Kidney epithelial cell (primary cell): ENCODE data around the gene FRRS1. TPM values are rescaled to one million over a fixed set of nuclear protein-coding genes. Genes with fewer than 3 reads are reported as not detected.

ENCODE experiments used
- DNase-seq: peaks from one replicate; pipeline ENCODE4 v3.0.0-alpha.2; 2010; ENCODE audit warnings: low read depth
- H3K27me3 ChIP-seq: 2 replicates; pipeline ENCODE4 v1.6.0; 2011; ENCODE audit warnings: low read length; ENCODE audit not compliant: control insufficient read depth, insufficient read depth
- H3K36me3 ChIP-seq: 2 replicates; pipeline ENCODE4 v1.5.1; 2011; ENCODE audit warnings: low read length; ENCODE audit not compliant: control insufficient read depth, insufficient read depth
- H3K4me3 ChIP-seq: 2 replicates; pipeline ENCODE4 v1.5.1; 2011; ENCODE audit warnings: low read depth, mild to moderate bottlenecking, control low read depth, low read length
- total RNA-seq: library from RNA; depleted of rRNA; stranded (reverse); fragments of >200 nt; gene quantifications from 2 replicates; pipeline ENCODE4 v1.2.3, GENCODE V29; 2015
- TF ChIP-seq, protein P1 (sequence below): IDR thresholded peaks from 2 replicates; pipeline ENCODE4 v1.5.1; 2011; ENCODE audit warnings: mild to moderate bottlenecking, moderate library complexity, low read length, control low read depth, inconsistent platforms; ENCODE audit not compliant: insufficient read depth, poor library complexity, severe bottlenecking

The FRRS1 gene
- total RNA-seq, 1 donor from 2014 or later = 2.7 TPM

DNA sequence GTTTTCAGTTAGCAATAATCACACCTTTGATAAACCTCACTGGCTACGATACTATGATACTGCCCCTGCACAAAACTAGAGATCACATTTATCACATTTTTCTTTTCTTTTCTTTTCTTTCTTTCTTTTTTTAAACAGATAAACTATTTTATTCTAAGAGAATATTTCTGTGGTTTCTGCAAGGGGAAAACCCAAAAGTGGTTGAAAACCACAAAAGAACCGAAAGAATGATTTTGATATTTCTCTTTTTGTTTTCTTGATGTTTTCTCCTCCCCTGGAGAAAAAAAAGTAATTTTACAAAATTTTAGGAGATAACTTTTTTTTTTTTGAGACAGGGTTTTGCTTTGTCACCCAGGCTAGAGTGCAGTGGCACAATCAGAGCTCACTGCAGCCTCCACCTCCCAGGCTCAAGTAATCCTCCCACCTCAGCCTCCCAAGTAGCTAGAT, 18.4 kb upstream of the FRRS1 start:
- DNase-seq = no peak
- Histone ChIP-seq H3K27me3 (no peaks in the 10 kb centered on the region), H3K4me3 (no peak overlapping the region), H3K36me3 (no peaks in the 10 kb centered on the region)
- TF ChIP-seq, protein P1, sequence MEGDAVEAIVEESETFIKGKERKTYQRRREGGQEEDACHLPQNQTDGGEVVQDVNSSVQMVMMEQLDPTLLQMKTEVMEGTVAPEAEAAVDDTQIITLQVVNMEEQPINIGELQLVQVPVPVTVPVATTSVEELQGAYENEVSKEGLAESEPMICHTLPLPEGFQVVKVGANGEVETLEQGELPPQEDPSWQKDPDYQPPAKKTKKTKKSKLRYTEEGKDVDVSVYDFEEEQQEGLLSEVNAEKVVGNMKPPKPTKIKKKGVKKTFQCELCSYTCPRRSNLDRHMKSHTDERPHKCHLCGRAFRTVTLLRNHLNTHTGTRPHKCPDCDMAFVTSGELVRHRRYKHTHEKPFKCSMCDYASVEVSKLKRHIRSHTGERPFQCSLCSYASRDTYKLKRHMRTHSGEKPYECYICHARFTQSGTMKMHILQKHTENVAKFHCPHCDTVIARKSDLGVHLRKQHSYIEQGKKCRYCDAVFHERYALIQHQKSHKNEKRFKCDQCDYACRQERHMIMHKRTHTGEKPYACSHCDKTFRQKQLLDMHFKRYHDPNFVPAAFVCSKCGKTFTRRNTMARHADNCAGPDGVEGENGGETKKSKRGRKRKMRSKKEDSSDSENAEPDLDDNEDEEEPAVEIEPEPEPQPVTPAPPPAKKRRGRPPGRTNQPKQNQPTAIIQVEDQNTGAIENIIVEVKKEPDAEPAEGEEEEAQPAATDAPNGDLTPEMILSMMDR = no peak

DNA sequence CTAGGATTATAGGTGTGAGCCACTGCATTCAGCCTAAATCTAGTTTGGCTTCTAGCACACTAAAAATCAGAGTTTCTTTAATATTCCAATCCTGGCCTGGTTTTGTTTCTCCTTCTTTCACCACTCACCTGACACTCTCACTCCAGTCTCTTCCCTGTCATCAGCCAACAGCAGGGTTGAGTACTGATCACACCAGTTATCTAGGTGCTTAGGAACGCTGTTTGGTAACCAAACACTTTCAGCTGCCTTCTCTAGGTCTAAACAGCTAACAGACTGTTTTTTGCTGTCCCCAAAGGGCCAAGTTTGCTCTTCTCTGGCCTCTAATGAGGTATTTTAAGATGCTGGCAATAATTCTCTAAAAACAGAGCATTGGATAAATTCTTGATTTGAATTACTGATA, 17.7 kb upstream of the FRRS1 start:
- Histone ChIP-seq H3K4me3 (no peak overlapping the region), H3K27me3 (no peaks in the 10 kb centered on the region), H3K36me3 (no peaks in the 10 kb centered on the region)
- TF ChIP-seq, protein P1 = no peak
- no peak for DNase-seq

DNA sequence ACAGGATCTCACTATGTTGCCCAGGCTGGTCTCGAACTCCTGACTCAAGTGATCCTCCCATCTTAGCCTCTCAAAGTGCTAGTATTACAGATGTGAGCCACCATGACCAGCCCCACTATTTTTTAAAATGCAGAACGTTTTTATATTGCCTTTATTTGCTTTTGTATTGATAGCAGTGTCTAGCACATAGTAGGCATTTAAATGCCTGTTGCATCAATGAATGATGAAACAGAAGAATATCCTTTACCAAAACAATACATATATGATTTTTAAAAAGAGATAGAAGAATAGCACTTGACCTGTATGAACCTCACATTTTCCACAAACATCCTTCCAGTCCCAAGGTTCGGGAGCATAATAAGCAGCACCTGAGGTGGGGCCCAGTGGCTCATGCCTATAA, 16.5 kb upstream of the FRRS1 start:
- H3K4me3 ChIP-seq = no peak overlapping the region
- H3K27me3 ChIP-seq = no peaks in the 10 kb centered on the region
- no peak for DNase-seq
- H3K36me3 ChIP-seq = no peaks in the 10 kb centered on the region
- TF ChIP-seq, protein P1 = no peak

DNA sequence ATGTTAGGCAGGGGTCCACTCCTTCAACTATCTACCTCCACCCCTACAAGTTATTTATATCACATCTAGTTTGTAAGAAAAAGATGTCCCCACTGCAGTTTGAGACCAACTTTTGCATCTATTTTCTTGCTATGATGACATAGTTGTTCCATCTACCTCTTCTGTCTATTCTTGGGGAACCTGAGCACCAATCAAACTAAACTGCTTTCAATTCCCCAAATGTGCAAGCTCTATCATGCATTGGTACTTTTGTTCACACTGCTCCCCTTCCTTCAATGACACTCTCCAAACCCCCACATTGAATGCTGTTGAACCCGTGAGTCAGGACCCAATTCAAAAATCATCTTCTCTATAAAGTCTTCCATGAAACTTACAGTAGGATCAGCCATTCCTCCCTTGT, 16.0 kb upstream of the FRRS1 start:
- no peaks in the 10 kb centered on the region for H3K27me3 ChIP-seq
- TF ChIP-seq, protein P1 = no peak
- DNase-seq = no peak
- no peak overlapping the region for H3K4me3 ChIP-seq
- H3K36me3 ChIP-seq = no peaks in the 10 kb centered on the region

DNA sequence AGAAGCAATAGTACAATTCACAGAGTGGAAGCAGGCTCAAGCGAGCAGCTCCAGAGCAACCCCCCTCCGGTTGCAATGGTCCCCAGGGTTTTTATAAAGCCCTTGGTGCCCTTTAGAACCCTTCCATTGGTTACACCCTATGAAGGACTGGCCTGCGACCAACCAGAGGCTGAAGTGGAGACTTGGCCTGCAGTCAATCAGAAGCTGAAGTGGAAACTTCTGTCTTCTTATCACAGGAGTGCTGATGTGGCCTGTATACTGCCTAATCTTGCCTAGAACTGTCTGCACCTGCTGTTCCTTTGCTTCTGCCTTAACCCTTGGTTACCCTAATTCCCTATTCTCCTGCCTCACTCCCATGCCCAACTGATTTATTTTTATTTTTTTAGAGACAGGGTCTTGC, 15.4 kb upstream of the FRRS1 start:
- Histone ChIP-seq H3K4me3 (no peak overlapping the region), H3K36me3 (no peaks in the 10 kb centered on the region), H3K27me3 (no peaks in the 10 kb centered on the region)
- no peak for DNase-seq
- TF ChIP-seq, protein P1 = no peak

DNA sequence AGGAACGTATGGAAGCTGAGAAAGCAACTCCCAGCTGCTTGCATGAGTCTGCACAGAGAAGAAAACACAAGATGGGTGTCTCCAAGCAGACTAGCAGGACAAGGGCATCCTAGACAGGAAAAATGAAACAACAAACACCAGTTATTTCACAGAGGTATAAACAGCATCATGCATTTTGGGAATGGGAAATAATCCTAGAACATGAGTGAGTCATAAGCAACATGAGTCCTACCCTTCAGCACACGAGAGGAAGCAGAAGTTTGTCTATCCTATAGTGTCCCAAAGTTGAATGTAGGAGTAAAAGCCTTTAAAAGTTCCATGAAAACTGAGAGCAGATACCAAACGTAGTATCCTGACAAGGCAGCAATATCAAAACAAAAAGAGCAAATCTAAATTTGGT, 11.3 kb upstream of the FRRS1 start:
- Histone ChIP-seq H3K27me3 (no peaks in the 10 kb centered on the region), H3K36me3 (no peaks in the 10 kb centered on the region), H3K4me3 (no peak overlapping the region)
- TF ChIP-seq, protein P1 = no peak
- no peak for DNase-seq
